Neural progenitor cell (in vitro differentiated cells): ENCODE measurements around the gene UCHL5.

ENCODE experiments used
- EZH2 ChIP-seq: fragments of 200-600 bp; sonication (generic); IDR thresholded peaks from 2 replicates; pipeline ENCODE4 v1.6.1; 2017; ENCODE audit warnings: antibody characterized with exemption, mild to moderate bottlenecking, moderate library complexity
- TF ChIP-seq, protein P1 (sequence below): fragments of 200-600 bp; sonication (generic); IDR thresholded peaks from 2 replicates; pipeline ENCODE4 v1.5.1; 2017; ENCODE audit warnings: antibody characterized with exemption, mild to moderate bottlenecking

GRCh38 chr1:193068013-193068412, 8.9 kb upstream of the UCHL5 start:
- TF ChIP-seq, protein P1, sequence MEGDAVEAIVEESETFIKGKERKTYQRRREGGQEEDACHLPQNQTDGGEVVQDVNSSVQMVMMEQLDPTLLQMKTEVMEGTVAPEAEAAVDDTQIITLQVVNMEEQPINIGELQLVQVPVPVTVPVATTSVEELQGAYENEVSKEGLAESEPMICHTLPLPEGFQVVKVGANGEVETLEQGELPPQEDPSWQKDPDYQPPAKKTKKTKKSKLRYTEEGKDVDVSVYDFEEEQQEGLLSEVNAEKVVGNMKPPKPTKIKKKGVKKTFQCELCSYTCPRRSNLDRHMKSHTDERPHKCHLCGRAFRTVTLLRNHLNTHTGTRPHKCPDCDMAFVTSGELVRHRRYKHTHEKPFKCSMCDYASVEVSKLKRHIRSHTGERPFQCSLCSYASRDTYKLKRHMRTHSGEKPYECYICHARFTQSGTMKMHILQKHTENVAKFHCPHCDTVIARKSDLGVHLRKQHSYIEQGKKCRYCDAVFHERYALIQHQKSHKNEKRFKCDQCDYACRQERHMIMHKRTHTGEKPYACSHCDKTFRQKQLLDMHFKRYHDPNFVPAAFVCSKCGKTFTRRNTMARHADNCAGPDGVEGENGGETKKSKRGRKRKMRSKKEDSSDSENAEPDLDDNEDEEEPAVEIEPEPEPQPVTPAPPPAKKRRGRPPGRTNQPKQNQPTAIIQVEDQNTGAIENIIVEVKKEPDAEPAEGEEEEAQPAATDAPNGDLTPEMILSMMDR = no peak
- TF ChIP-seq EZH2 = no peak
